ENCODE results near the gene PGP.
A peak's percentile ranks its signal among the peaks of the same experiment; 100 is the strongest.
"Not testable (repeated sequence)": the region's sequence is repeated elsewhere in the genome, so short reads cannot be mapped to it uniquely, and the experiment has no call there.

Gene PGP, protein sequence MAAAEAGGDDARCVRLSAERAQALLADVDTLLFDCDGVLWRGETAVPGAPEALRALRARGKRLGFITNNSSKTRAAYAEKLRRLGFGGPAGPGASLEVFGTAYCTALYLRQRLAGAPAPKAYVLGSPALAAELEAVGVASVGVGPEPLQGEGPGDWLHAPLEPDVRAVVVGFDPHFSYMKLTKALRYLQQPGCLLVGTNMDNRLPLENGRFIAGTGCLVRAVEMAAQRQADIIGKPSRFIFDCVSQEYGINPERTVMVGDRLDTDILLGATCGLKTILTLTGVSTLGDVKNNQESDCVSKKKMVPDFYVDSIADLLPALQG

DNA sequence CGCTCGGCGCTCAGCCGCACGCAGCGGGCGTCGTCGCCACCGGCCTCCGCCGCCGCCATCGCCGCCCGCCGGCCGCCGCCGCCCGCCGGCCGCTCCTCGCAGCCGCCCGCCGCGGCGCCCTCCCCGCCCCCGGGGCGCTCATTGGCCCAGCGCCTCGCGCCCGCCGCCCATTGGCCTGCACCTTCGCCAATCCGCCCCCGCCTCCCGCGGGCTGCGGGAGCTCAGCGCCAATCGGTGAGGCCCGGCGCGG is at the start of gene PGP:
TSS of gene PGP (minus strand) at position 122 of the 250 bp plus-strand sequence. CDS start at position 59, 63 bp downstream.
- no peak for DNase-seq (ENCODE audit: low spot score)

- not testable (repeated sequence) for DNase-seq (ENCODE audit: low spot score)
These were observed 48.4 kb upstream of the PGP start for GRCh38 chr16:2263026-2263425.

DNA sequence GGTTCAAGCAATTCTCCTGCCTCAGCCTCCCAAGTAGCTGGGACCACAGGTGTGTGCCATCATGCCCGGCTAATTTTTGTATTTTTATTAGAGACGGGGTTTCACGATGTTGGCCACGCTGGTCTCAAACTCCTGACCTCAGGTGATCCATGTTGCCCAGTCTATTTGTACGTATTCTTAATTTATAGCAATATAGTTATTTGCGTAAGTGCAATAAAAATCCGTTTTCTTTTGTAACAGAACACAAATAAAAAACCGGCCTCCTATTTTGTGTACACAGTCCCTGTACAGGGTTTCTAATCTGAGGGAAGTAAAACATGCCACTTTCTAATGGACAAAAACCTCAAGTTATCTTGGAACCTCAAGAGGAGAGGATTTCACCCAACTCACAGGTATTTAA is 45.6 kb upstream of the PGP start:
- no peak for DNase-seq (ENCODE audit: low spot score)

DNA sequence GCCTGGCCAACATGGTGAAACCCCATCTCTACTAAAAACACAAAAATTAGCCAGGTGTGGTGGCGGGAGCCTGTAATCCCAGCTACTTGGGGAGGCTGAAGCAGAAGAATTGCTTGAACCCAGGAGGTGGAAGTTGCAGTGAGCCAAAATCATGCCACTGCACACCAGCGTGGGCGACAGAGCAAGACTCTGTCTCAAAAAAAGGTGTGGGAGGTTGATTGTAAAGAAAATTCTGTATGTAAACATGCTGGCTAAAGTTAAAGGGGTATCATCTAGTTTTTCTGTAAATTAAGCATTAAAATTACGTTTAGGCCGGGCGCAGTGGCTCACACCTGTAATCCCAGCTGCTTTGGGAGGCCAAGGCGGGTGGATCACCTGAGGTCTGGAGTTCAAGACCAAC is 43.9 kb upstream of the PGP start:
- not testable (repeated sequence) for DNase-seq (ENCODE audit: low spot score)

DNA sequence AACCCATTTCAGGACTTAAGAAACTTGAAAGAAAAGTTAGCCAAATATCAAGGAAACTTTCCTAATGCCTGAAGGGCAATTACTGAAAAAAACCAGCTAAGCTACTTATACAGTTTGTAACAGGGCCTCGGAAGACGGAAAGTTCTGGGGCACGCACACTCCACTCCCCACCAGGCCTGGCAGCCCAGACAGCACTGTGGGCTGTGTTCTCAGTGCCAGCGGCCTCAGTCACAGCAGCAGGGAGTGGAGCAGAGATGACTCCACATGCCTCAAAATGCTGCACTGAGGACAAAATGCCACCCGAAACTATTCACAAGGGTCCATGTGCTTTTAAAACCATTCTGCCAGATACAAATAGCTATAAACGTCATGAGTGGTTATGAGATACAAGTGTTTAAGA is 43.1 kb upstream of the PGP start:
- no peak for DNase-seq (ENCODE audit: low spot score)

- DNase-seq (ENCODE audit: low spot score) = no peak
These were observed 42.0 kb upstream of the PGP start for GRCh38 chr16:2256531-2257140.

DNA sequence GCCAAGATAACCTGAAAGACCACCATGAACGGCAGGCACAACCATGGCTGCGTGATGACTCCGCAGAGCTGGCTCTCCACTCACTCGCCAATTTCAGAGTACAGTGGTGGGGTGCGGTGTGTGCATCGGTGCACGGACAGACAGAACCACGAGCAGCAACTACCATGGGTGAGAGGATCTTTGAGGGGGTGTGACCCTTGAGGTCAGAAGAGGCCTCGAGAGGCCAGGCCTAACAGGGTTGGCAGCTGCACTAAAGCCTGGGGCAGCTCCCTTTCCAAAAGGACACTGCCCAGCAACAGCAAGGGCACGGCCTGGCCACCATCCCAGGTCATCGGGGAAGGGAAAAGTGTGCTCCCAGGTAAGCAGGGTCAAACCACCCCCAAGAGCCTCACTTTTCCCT is 38.7 kb upstream of the PGP start:
- DNase-seq (ENCODE audit: low spot score) = no peak

- no peak for DNase-seq (ENCODE audit: low spot score)
These were observed 38.1 kb upstream of the PGP start for GRCh38 chr16:2252806-2253148.

GRCh38 chr16:2251296-2252111 is 36.9 kb upstream of the PGP start, which contains the start of gene ECI1:
TSS of gene ECI1 (minus strand) at chr16:2251587. CDS start at chr16:2251566, 21 bp downstream.
- DNase-seq (ENCODE audit: low spot score) = peak; percentile 85

DNA sequence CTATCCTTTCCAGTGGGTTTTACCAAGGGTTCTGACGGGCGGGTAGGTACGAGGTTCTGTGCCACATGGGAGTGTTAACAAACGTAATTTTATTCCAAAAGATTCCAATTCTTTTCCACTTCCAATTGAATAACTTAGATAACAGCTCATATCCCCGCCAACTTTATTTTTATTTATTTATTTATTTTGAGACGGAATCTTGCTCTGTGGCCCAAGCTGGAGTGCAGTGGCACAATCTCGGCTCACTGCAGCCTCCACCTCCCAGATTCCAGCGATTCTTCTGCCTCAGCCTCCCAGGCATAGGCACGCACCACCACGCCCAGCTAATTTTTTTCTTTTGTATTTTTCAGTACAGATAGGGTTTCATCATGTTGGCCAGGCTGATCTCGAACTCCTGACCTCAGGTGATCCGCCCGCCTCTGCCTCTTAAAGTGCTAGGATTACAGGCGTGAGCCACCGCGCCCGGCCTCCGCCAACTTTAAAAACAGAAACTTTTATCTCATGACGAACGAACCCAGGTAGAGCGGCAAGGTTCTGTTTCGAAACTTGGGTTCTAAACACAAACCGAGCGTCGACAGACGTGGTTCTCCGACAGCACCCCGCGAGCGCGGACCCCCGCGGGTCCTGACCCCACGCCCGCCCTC is 36.1 kb upstream of the PGP start:
- DNase-seq (ENCODE audit: low spot score) = peak; percentile 39

- no peak for DNase-seq (ENCODE audit: low spot score)
These were observed 31.8 kb upstream of the PGP start for GRCh38 chr16:2246301-2246885.

GRCh38 chr16:2244926-2245795 is 30.5 kb upstream of the PGP start:
- no peak for DNase-seq (ENCODE audit: low spot score)

DNA sequence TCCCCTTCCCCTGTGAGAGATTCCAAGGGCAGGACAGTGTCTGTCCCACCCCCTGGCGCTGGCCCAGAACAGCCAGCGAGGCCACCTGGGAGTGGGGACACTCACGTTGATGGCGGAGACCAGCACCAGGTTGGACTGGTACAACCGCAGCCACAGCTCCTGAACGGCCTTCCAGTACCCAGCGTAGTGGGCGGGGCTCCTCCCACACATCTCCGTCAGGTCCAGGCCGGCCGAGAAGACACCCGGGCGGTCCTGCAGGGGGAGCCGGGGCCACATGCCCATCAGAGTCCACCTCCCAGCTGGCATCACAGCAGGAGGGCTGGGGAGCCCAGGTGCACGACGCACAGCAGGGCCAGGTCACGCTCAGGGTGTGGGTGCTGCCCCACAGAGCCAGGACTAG is 29.7 kb upstream of the PGP start:
- DNase-seq (ENCODE audit: low spot score) = no peak

- DNase-seq (ENCODE audit: low spot score) = no peak
These were observed 29.1 kb upstream of the PGP start for GRCh38 chr16:2243781-2244180.

- no peak for DNase-seq (ENCODE audit: low spot score)
These were observed 28.4 kb upstream of the PGP start for GRCh38 chr16:2243031-2243528.

GRCh38 chr16:2242598-2242997 is 28.0 kb upstream of the PGP start:
- DNase-seq (ENCODE audit: low spot score) = no peak

DNA sequence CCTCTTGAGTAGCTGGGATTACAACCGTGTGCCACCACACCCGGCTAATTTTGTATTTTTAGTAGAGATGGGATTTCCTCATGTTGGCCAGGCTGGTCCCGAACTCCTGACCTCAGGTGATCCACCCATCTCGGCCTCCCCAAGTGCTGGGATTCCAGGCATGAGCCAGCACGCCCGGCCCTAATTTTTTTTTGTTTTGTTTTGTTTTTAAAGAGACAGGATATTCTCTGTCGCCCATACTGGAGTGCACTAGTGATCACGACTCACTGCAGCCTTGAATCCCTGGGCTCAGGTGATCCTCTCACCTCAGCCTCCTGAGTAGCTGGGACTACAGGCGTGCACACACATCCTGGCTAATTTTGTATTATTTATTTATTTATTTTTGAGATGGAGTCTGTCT is 25.7 kb upstream of the PGP start:
- DNase-seq (ENCODE audit: low spot score) = not testable (repeated sequence)

DNA sequence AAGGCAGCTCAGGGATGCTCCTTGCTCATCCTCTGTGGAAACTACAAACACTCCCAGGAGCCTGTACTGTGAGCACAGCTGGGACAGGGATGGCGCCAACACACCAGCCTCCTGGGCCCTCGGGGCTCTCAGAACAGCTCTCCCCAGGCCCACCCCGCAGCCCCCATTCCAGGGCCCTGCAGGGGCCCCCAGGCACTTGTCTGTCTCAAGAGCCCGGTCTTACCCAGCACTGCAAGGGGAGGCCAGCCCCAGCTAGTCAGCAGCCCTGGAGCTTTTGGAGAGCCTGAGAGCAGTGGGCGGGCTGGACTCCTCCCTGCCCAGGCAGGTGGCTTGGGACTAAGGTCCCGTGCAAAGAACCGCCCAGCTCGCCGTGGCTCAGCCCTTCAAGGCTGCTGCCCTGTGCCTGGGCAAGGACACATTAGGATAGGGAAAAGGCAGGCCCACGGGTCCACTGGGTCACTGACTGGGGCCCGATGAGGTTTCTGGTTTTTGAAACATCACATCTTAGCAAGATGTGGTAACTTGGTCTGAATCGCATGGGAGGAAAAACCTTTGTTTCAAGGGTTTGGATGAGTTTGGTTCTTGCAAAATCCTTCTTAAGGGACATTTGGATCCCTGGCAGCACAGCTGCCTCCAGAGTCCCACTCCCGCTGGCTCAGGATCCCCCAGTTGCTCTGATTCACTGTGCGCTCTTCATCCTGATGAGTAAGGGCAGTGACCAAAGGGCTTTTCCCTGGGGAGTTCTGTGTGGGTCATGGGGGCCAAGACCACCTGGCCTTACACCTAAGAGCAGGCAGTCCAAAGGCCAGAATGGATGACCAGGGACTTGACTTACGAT is 24.4 kb upstream of the PGP start:
- DNase-seq (ENCODE audit: low spot score) = no peak

GRCh38 chr16:2238150-2238837 is 23.7 kb upstream of the PGP start:
- DNase-seq (ENCODE audit: low spot score) = no peak

All from CD4-positive, alpha-beta T cell treated with Interleukin-15 for 4 hours (primary cell).